Measurements from ENCODE around the gene SOX30.

Gene SOX30

GRCh38 chr5:157671592-157672330, 19.5 kb upstream of the SOX30 start:
- H3K4me3 ChIP-seq (ENCODE audit: control insufficient read depth, low read depth, low read length), result peak overlapping the region; percentile 81
- TF ChIP-seq CTCF (conservative IDR thresholded peaks at IDR 0.05; ENCODE audit: control insufficient read depth, insufficient read depth, low read depth, low read length), result no peak
- DNase-seq (ENCODE audit: low read depth), result no peak

DNA sequence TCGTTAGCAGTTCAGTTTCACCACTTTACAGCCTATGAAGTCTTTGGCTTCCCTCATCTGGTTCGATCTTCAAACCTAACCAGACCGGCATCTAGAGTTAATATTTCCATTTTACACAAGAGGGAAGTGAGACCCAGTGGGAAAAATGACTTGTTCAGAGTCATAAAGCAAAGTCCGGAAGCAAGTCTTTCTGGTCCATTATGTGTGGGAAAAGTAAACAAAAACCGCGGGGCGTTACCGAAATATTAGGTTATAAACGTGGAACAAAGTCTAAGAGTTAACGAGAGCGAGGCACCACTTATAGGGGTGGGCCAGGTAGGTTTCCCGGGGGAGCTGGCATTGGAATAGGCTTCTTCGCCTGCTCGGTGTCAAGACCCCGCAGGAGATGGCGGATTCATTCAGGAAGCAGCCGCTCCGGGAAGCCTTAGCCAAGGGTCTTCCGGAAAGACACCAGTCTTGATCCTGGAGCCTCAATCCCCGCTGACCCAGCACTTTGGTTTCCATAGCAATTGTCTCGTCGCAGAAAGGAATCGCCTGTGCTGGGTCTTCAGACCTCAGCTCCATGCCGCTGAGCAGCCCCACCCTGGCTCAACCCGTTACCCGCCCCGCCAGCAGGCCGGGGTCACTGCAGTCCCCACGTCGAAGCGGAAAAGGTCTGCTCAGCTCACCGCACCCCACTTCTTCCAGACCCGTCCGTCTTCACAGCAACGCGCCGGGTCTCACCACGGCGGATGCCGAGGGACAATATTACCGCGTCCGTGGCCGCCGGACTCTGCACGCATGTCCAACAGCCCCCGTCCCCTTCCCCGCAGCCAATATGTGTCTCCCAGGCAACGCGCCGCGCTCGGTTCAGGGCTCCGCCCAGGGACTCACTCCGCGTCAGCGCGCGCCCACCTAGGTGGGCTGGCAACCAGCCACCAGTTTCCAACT, 18.7 kb upstream of the SOX30 start, which contains the start of gene C5orf52:
C5orf52 (plus strand) TSS at position 872 of the 930 bp plus-strand sequence. CDS start 82 bp downstream, outside the sequence.
- peak; percentile 40 for DNase-seq (ENCODE audit: low read depth)
- peak within 1 kb of the TSS; percentile 81 for H3K4me3 ChIP-seq (ENCODE audit: control insufficient read depth, low read depth, low read length)
- no peak for TF ChIP-seq CTCF (conservative IDR thresholded peaks at IDR 0.05; ENCODE audit: control insufficient read depth, insufficient read depth, low read depth, low read length)

DNA sequence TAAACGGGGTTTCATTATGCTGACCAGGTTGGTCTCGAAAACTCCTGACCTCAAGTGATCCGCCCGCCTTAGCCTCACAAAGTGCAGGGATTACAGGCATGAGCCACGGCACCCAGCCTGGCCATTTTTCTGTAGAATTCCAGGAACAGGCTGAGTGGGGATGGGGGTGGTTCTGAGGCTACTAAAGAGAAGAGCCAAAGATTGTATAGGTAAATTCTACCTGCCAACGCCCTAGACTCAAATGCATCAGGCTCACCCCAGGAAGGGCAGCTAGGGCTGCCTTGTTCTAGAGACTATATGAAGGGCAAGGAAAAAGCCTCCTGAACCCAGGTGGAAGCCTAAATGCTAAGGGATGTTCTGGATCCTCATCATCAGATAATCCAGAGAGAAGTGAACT, 17.5 kb upstream of the SOX30 start:
- no peak overlapping the region for H3K4me3 ChIP-seq (ENCODE audit: control insufficient read depth, low read depth, low read length)
- no peak for DNase-seq (ENCODE audit: low read depth)
- no peak for TF ChIP-seq CTCF (conservative IDR thresholded peaks at IDR 0.05; ENCODE audit: control insufficient read depth, insufficient read depth, low read depth, low read length)

GRCh38 chr5:157668356-157668755, 16.1 kb upstream of the SOX30 start:
- H3K4me3 ChIP-seq (ENCODE audit: control insufficient read depth, low read depth, low read length), result no peak overlapping the region
- no peak for TF ChIP-seq CTCF (conservative IDR thresholded peaks at IDR 0.05; ENCODE audit: control insufficient read depth, insufficient read depth, low read depth, low read length)
- DNase-seq (ENCODE audit: low read depth), result no peak

GRCh38 chr5:157665467-157666070, 13.3 kb upstream of the SOX30 start:
- DNase-seq (ENCODE audit: low read depth), result peak; percentile 87
- TF ChIP-seq CTCF (conservative IDR thresholded peaks at IDR 0.05; ENCODE audit: control insufficient read depth, insufficient read depth, low read depth, low read length), result no peak

DNA sequence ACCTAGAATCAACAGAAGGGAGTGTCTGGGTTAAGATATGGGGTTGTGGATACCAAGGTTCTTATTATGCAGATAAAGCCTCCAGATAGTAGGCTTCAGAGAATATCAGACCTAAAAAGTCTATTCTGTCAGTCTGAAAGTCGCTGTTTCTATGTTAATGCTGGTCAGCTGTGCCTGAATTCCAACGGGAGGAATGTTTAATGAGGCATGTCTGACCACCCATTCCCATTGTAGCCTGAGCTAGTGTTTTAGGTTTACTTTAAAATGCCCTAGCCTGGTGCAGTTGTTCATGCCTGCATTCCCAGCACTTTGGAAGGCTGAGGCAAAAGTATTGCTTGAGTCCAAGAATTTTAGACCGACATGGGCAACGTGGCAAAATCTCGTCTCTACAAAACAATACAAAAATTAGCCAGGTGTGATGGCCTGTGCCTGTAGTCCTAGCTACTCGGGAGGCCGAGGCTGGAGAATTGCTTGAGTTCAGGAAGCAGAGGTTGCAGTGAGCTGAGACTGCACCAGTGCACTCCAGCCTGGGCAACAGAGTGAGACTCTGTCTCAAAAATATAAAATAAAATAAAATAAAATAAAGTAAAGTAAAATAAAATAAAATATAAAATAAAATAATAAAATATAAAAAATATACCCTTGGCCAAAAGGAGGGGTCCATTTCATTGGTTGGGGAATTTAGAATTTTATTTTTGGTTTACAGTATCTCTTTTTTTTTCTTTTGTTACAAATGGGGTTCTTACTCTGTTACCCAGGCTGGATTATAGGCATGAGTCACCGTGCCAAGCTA, 7.8 kb upstream of the SOX30 start:
- no peak overlapping the region for H3K4me3 ChIP-seq (ENCODE audit: control insufficient read depth, low read depth, low read length)
- no peak for TF ChIP-seq CTCF (conservative IDR thresholded peaks at IDR 0.05; ENCODE audit: control insufficient read depth, insufficient read depth, low read depth, low read length)
- no peak for DNase-seq (ENCODE audit: low read depth)

More at GRCh38 chr5:157665467-157666070, 13.3 kb upstream of the SOX30 start:
- no peak overlapping the region for H3K4me3 ChIP-seq (ENCODE audit: control insufficient read depth, low read depth, low read length)

Data from fibroblast of mammary gland (primary cell).